Measurements from ENCODE around the gene FIBP. TPM values are rescaled to one million over a fixed set of nuclear protein-coding genes. Genes with fewer than 3 reads are reported as not detected.

The FIBP gene
- total and polyA plus RNA-seq, 2 donors (not counting 3 experiments of a cell fraction or from before 2014, with no cell fraction given), result 105 to 162 TPM

DNA sequence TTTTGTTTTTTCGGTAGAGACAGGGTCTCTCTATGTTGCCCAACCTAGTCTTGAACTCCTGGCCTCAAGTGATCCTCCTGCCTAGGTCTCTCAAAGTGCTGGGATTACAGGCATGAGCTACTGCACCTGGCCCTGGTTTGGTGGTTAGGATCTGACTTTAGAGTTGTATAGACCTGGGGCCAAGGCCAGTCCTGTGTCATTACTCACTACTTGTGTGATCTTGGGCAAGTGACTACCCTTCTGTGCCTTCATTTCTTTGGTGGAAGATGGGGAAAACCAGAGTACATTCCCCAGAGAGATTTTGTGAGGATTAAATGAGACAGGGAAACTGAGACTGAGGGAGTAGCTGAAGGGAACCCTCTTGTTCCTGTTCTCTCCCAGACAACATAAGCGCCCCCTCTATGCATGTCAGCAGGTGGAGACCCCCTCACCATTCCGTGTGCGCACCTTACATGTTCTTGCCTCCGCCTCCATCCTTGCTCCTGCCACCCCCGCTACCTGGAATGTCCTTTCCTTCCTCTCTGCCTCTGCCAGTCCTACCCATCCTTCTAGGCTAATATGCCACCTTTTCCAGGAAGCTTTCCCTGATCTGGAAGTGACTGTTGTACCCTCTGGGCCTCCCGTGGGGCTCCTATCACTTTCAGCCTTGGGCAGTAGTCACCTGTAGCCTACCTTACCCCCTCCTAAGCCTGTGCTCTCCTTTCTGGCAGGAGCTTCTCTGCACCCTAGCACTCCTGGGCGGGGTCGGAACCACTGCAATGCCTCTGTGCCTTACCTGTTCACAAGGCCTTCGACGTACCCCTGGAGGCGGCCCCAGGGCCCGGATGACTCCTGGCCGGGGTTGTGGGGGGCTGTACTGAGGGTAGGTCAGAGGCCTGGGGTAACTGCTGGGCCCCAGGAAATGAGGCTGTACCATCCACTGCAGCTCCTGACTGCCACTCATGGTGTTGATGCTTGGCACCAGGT is 8.0 kb upstream of the FIBP start:
- FAIRE-seq (no peak), DNase-seq (ENCODE audit: low read depth, low spot score) (no peak)
- intact Hi-C loops (cut with micrococcal nuclease) (no loop called here), dilution Hi-C loops (cut with MboI; ENCODE audit: extremely low pct_ligation_motif_present, low sequenced_read_pairs) (no loop called here)
- Histone ChIP-seq H3K4me1 (ENCODE audit: control insufficient read depth, extremely low read depth, insufficient read depth, low read length) (peaks cover 60% of the 10 kb centered on the region), H3K36me3 (ENCODE audit: control insufficient read depth in 2 of 2, extremely low read depth in 1 of 2, insufficient read depth in 2 of 2, low read length in 2 of 2) (peaks cover 5 to 8% of the 10 kb centered on the region in 2 experiments), H3K9ac (replicated peaks; ENCODE audit: extremely low read depth, insufficient read depth, low read length) (no peak overlapping the region), H3K27me3 (ENCODE audit: control insufficient read depth in 2 of 2, insufficient read depth in 2 of 2, low read length in 2 of 2) (no peaks in the 10 kb centered on the region), H3K9me3 (replicated peaks; ENCODE audit: control insufficient read depth, insufficient read depth, low read length) (no peaks in the 10 kb centered on the region), H3K27ac (ENCODE audit: insufficient read depth, low read depth, low read length) (peak overlapping the region; percentile 27), H3K79me2 (ENCODE audit: control insufficient read depth, insufficient read depth, low read length) (peaks cover 81% of the 10 kb centered on the region), H2AFZ (ENCODE audit: low read depth, low read length) (no peak overlapping the region), H3K9me1 (replicated peaks; ENCODE audit: control insufficient read depth, extremely low read depth, insufficient read depth, low read length) (no peaks in the 10 kb centered on the region), H4K20me1 (replicated peaks; ENCODE audit: control insufficient read depth, extremely low read depth, insufficient read depth, low read length) (no peaks in the 10 kb centered on the region), H3K4me3 (replicated peaks in 1 of 3; ENCODE audit: insufficient read depth in 1 of 3, low read depth in 1 of 3, low read length in 3 of 3) (no peak overlapping the region), H3K4me2 (ENCODE audit: insufficient read depth, low read length) (peak overlapping the region; percentile 37)
- ChIA-PET POLR2A (interaction anchor here (0.7 to 1.3 kb wide), 2 partner anchors 19 to 76 kb away, joined by 4 read pairs; no protein-coding TSS in a partner anchor), CTCF (interaction anchor here (0.8 to 6.2 kb wide), 2 partner anchors 6 to 20 kb away, joined by 3 to 69 read pairs; partner anchors contain the start of genes CCDC85B and FIBP)
- TF ChIP-seq JUN (IDR thresholded peaks at IDR 0.05; ENCODE audit: borderline replicate concordance, insufficient read depth, insufficient read length, low read depth), result no peak
- TF ChIP-seq POLR2A (IDR thresholded peaks at IDR 0.05; ENCODE audit: low read depth, low read length), result peak; percentile 3
- TF ChIP-seq EZH2 (IDR thresholded peaks at IDR 0.05; ENCODE audit: borderline replicate concordance, low read depth, low read length, severe bottlenecking), result no peak
- BruUV-seq (replicated peaks), result no TSS peak

DNA sequence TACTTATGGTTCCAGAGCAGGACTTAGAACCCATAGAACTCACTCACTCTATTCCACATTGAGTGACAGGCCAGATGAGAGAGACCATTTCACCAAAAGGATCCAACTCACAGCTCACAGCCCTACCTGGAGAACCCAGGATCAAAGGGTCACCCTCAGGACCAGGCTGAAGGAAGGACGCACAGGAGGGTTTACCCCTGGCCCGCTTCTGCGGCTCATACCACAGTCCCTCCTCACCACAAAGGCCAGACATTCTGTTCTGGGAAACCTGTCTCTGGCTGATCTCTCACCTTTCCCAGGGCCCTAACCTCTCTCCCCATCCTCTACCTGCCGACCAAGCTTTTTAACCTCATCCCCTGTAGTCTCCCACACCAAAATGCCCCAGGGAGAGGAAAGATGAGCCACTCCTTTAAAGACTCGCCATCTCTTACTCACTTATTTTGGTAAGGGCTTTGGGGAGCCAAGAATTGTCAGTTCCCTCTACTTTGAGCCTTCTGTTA is 7.3 kb upstream of the FIBP start:
- H3K4me2 ChIP-seq (ENCODE audit: insufficient read depth, low read length), result peak overlapping the region; percentile 33
- H3K27ac ChIP-seq (ENCODE audit: insufficient read depth, low read depth, low read length), result peak overlapping the region; percentile 27
- DNase-seq (ENCODE audit: low read depth, low spot score) (no peak), FAIRE-seq (no peak)
- no peaks in the 10 kb centered on the region for H3K9me3 ChIP-seq (replicated peaks; ENCODE audit: control insufficient read depth, insufficient read depth, low read length)
- no peaks in the 10 kb centered on the region for H4K20me1 ChIP-seq (replicated peaks; ENCODE audit: control insufficient read depth, extremely low read depth, insufficient read depth, low read length)
- no TSS peak for BruUV-seq (replicated peaks)
- no peak overlapping the region for H2AFZ ChIP-seq (ENCODE audit: low read depth, low read length)
- H3K9ac ChIP-seq (replicated peaks; ENCODE audit: extremely low read depth, insufficient read depth, low read length), result no peak overlapping the region
- intact Hi-C loops (cut with micrococcal nuclease) (no loop called here), dilution Hi-C loops (cut with MboI; ENCODE audit: extremely low pct_ligation_motif_present, low sequenced_read_pairs) (no loop called here)
- H3K9me1 ChIP-seq (replicated peaks; ENCODE audit: control insufficient read depth, extremely low read depth, insufficient read depth, low read length), result no peaks in the 10 kb centered on the region
- H3K4me3 ChIP-seq (replicated peaks in 1 of 3; ENCODE audit: insufficient read depth in 1 of 3, low read depth in 1 of 3, low read length in 3 of 3), result no peak overlapping the region
- ChIA-PET CTCF (interaction anchor here (3.1 kb wide), 1 partner anchor 11 kb away, joined by 21 read pairs; no protein-coding TSS in a partner anchor), POLR2A (interaction anchor here (0.7 to 1.3 kb wide), 2 partner anchors 20 to 77 kb away, joined by 4 read pairs; no protein-coding TSS in a partner anchor)
- peaks cover 60% of the 10 kb centered on the region for H3K4me1 ChIP-seq (ENCODE audit: control insufficient read depth, extremely low read depth, insufficient read depth, low read length)
- TF ChIP-seq POLR2AphosphoS5 (IDR thresholded peaks at IDR 0.05; ENCODE audit: insufficient read depth, low read depth, low read length) (peak; percentile 29), FOS (IDR thresholded peaks at IDR 0.05; ENCODE audit: borderline replicate concordance, insufficient read depth, low read length) (no peak)
- H3K36me3 ChIP-seq (ENCODE audit: control insufficient read depth in 2 of 2, extremely low read depth in 1 of 2, insufficient read depth in 2 of 2, low read length in 2 of 2), result peaks cover 5 to 8% of the 10 kb centered on the region in 2 experiments
- H3K79me2 ChIP-seq (ENCODE audit: control insufficient read depth, insufficient read depth, low read length), result peaks cover 89% of the 10 kb centered on the region
- H3K27me3 ChIP-seq (ENCODE audit: control insufficient read depth in 2 of 2, insufficient read depth in 2 of 2, low read length in 2 of 2), result no peaks in the 10 kb centered on the region
